ENCODE results near the gene CGA. TPM values are rescaled to one million over a fixed set of nuclear protein-coding genes. Genes with fewer than 3 reads are reported as not detected.

The CGA gene
- total RNA-seq, 1 experiment from 2014 or later, result not detected

DNA sequence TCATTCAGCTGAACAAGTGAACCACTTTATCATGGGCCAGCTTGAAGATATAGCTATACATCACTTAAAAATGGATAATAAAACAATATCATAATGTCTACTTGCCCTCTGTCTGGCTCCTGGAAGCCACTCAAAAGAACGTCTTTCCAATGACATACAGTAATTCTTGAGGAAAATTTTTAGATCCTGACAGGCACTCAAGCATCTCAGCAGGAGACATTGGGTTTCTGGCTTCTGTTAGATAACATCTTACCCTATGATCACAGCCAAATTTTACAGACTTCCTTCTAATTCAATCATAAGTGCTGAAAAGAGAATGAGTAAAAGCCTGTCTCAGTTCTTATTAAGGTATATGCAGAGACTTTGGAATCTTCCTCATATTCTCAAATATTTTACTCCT lies 330 bp downstream of the CGA start:
- CTCF ChIA-PET, result no interaction called here
- Histone ChIP-seq H3K9me3 (ENCODE audit: low read depth, low read length, poor library complexity, severe bottlenecking) (no peaks in the 10 kb centered on the region), H3K4me3 (ENCODE audit: low read depth, low read length, poor library complexity, severe bottlenecking) (no peak overlapping the region), H3K27ac (ENCODE audit: low read depth, low read length, poor library complexity, severe bottlenecking) (no peak overlapping the region), H3K36me3 (ENCODE audit: insufficient read depth, low read length, poor library complexity, severe bottlenecking) (no peaks in the 10 kb centered on the region), H3K27me3 (replicated peaks; ENCODE audit: insufficient read depth, low read depth, low read length, poor library complexity) (peaks cover 8% of the 10 kb centered on the region), H3K4me1 (ENCODE audit: insufficient read depth, low read length, poor library complexity, severe bottlenecking) (no peaks in the 10 kb centered on the region)
- intact Hi-C loops (cut with micrococcal nuclease; ENCODE audit: unreplicated experiment), result no loop called here
- TF ChIP-seq, protein P1, sequence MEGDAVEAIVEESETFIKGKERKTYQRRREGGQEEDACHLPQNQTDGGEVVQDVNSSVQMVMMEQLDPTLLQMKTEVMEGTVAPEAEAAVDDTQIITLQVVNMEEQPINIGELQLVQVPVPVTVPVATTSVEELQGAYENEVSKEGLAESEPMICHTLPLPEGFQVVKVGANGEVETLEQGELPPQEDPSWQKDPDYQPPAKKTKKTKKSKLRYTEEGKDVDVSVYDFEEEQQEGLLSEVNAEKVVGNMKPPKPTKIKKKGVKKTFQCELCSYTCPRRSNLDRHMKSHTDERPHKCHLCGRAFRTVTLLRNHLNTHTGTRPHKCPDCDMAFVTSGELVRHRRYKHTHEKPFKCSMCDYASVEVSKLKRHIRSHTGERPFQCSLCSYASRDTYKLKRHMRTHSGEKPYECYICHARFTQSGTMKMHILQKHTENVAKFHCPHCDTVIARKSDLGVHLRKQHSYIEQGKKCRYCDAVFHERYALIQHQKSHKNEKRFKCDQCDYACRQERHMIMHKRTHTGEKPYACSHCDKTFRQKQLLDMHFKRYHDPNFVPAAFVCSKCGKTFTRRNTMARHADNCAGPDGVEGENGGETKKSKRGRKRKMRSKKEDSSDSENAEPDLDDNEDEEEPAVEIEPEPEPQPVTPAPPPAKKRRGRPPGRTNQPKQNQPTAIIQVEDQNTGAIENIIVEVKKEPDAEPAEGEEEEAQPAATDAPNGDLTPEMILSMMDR (conservative IDR thresholded peaks at IDR 0.05; ENCODE audit: low read depth, low read length), result no peak
- no peak for TF ChIP-seq EZH2 (IDR thresholded peaks at IDR 0.05; ENCODE audit: borderline replicate concordance, low read depth, low read length, poor library complexity, severe bottlenecking)
- BruUV-seq (replicated peaks), result no TSS peak
- POLR2A ChIA-PET (ENCODE audit: low non-redundant PET), result no interaction called here
- DNase-seq (ENCODE audit: low spot score), result peak; percentile 37

GRCh38 chr6:87093651-87094050 lies 1.3 kb downstream of the CGA start:
- Histone ChIP-seq H3K9me3 (ENCODE audit: low read depth, low read length, poor library complexity, severe bottlenecking) (no peaks in the 10 kb centered on the region), H3K4me1 (ENCODE audit: insufficient read depth, low read length, poor library complexity, severe bottlenecking) (no peaks in the 10 kb centered on the region), H3K27me3 (replicated peaks; ENCODE audit: insufficient read depth, low read depth, low read length, poor library complexity) (peaks cover 7% of the 10 kb centered on the region), H3K27ac (ENCODE audit: low read depth, low read length, poor library complexity, severe bottlenecking) (no peak overlapping the region), H3K36me3 (ENCODE audit: insufficient read depth, low read length, poor library complexity, severe bottlenecking) (no peaks in the 10 kb centered on the region), H3K4me3 (ENCODE audit: low read depth, low read length, poor library complexity, severe bottlenecking) (no peak overlapping the region)
- BruUV-seq (replicated peaks), result no TSS peak
- intact Hi-C loops (cut with micrococcal nuclease; ENCODE audit: unreplicated experiment), result no loop called here
- TF ChIP-seq EZH2 (IDR thresholded peaks at IDR 0.05; ENCODE audit: borderline replicate concordance, low read depth, low read length, poor library complexity, severe bottlenecking), result no peak
- TF ChIP-seq, protein P1 (conservative IDR thresholded peaks at IDR 0.05; ENCODE audit: low read depth, low read length), result no peak
- CTCF ChIA-PET, result no interaction called here
- POLR2A ChIA-PET (ENCODE audit: low non-redundant PET), result no interaction called here
- DNase-seq (ENCODE audit: low spot score), result peak; percentile 18

GRCh38 chr6:87093199-87093598 lies 1.7 kb downstream of the CGA start:
- no TSS peak for BruUV-seq (replicated peaks)
- POLR2A ChIA-PET (ENCODE audit: low non-redundant PET), result no interaction called here
- intact Hi-C loops (cut with micrococcal nuclease; ENCODE audit: unreplicated experiment), result no loop called here

More at GRCh38 chr6:87093199-87093598, 1.7 kb downstream of the CGA start:
- Histone ChIP-seq H3K9me3 (ENCODE audit: low read depth, low read length, poor library complexity, severe bottlenecking) (no peaks in the 10 kb centered on the region), H3K27ac (ENCODE audit: low read depth, low read length, poor library complexity, severe bottlenecking) (no peak overlapping the region), H3K27me3 (replicated peaks; ENCODE audit: insufficient read depth, low read depth, low read length, poor library complexity) (peaks cover 3% of the 10 kb centered on the region), H3K36me3 (ENCODE audit: insufficient read depth, low read length, poor library complexity, severe bottlenecking) (no peaks in the 10 kb centered on the region), H3K4me3 (ENCODE audit: low read depth, low read length, poor library complexity, severe bottlenecking) (no peak overlapping the region), H3K4me1 (ENCODE audit: insufficient read depth, low read length, poor library complexity, severe bottlenecking) (no peaks in the 10 kb centered on the region)
- CTCF ChIA-PET, result no interaction called here
- TF ChIP-seq EZH2 (IDR thresholded peaks at IDR 0.05; ENCODE audit: borderline replicate concordance, low read depth, low read length, poor library complexity, severe bottlenecking), result no peak
- TF ChIP-seq, protein P1 (conservative IDR thresholded peaks at IDR 0.05; ENCODE audit: low read depth, low read length), result no peak
- DNase-seq (ENCODE audit: low spot score), result no peak
